Measurements from ENCODE around the gene TAF11.

Gene TAF11

DNA sequence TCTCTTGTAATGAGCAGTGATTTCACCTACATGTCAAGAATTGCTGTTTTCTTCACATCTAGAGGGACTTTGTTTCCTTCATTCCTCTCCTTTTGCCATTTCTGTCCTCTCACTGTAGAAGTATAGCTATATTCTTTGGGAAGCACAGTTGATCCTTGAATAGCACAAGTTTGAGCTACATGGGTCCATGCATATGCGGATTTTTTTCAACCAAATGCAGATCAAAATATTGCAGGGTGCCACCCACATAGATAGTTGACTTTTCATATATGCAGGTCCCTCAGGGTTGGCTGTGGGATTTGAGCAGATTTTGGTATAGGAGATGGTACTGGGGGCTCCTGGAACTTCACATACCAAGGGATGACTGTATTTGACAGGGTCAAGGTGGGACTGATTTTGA, 54.9 kb downstream of the TAF11 start:
- H3K27ac ChIP-seq, result no peak overlapping the region
- TF ChIP-seq ZFX (IDR thresholded peaks at IDR 0.05; ENCODE audit: borderline replicate concordance), result no peak
- TF ChIP-seq, protein P1, sequence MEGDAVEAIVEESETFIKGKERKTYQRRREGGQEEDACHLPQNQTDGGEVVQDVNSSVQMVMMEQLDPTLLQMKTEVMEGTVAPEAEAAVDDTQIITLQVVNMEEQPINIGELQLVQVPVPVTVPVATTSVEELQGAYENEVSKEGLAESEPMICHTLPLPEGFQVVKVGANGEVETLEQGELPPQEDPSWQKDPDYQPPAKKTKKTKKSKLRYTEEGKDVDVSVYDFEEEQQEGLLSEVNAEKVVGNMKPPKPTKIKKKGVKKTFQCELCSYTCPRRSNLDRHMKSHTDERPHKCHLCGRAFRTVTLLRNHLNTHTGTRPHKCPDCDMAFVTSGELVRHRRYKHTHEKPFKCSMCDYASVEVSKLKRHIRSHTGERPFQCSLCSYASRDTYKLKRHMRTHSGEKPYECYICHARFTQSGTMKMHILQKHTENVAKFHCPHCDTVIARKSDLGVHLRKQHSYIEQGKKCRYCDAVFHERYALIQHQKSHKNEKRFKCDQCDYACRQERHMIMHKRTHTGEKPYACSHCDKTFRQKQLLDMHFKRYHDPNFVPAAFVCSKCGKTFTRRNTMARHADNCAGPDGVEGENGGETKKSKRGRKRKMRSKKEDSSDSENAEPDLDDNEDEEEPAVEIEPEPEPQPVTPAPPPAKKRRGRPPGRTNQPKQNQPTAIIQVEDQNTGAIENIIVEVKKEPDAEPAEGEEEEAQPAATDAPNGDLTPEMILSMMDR (IDR thresholded peaks at IDR 0.05), result no peak

DNA sequence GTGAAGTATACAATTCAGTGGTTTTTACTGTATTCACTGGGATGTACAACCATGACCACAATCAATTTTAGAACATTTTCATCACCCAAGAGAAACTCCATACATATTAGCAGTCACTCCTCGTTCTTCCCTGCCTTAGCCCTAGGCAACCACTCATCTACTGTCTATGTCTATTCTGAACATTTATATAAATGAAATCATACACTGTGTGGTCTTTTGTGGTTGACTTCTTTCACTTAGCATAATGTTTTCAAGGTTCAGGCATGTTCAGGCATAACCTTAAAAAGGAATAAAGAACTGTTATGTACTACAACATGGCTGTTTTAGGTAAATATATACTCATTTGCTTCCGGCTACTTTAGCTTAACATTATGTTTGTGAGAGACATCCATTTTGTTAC, 58.7 kb downstream of the TAF11 start:
- H3K27ac ChIP-seq, result no peak overlapping the region
- TF ChIP-seq ZFX (IDR thresholded peaks at IDR 0.05; ENCODE audit: borderline replicate concordance), result no peak
